Measurements from ENCODE around the gene MST1.

The MST1 gene

GRCh38 chr3:49673715-49674496 is 15.4 kb downstream of the MST1 start, which contains the start of gene APEH:
TSS of gene APEH (plus strand) at chr3:49674351. CDS start at chr3:49674402, 51 bp downstream.
- DNase-seq = no peak

- no peak for DNase-seq
These were observed 16.1 kb downstream of the MST1 start for GRCh38 chr3:49673121-49673714.

DNA sequence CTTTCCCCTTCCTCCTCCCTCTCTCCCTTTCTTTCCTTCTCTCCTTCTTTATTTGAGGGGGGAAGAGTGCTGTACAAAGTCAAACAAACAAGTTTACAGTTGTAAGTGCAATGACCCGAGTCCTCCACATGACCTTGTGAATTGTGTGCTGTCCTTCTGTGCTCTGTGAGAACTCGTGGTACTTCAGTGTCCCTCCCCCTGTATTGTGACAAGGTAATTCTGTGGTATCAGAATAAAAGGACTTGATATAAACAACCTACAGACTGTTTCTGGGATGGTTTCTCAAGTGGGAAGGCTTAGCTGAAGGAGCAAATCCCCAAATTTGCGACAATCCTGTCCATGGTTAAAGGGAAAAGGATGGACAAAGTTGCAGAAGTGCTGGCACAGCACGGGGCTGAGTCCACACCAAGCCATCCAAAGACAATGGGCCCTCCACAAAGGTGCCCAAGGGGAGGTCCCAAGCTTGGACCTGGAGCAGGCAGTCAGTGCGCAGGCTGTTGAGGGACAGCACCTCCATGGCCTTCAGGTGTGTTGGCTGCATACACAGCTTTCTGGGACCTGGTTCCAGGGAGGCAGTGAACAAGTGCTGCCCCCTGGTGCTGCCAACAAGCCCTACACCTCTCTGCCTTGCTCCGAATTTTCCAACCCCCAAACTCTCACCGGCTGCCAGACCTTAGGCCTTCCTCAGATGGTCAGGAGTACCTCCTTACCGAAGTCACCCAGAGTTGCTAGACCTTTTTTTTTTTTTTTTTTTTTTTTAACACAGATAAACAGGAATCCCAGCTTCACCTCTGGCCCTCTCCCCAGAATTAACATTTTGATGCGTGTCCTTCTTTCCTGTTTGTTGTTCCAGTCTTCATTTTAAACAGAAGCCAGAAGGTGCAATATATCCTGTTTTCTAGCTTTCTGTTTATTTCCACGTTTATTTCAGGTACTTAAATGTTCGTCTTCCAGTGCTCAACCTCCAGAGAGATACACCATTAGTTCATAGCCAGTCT is 17.7 kb downstream of the MST1 start:
- no peak for DNase-seq

DNA sequence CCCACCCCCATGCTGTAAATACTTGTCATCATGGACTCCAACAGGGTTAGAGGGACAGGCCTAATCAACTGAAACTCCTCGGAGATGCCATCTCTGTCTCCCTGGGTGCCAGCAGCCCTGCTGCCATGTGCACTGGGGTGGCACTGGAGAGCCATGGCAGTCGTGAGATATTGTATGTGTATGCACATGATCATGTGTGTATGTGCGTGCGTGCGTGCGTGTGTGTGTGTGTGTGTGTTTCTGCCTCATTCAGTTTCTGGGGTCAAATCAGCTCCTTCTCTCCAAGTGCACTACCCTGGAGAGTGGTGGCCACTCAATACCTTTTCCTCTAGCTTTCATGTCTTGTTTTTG is 18.4 kb downstream of the MST1 start:
- no peak for DNase-seq

GRCh38 chr3:49669352-49669751 is 19.9 kb downstream of the MST1 start:
- DNase-seq = no peak

DNA sequence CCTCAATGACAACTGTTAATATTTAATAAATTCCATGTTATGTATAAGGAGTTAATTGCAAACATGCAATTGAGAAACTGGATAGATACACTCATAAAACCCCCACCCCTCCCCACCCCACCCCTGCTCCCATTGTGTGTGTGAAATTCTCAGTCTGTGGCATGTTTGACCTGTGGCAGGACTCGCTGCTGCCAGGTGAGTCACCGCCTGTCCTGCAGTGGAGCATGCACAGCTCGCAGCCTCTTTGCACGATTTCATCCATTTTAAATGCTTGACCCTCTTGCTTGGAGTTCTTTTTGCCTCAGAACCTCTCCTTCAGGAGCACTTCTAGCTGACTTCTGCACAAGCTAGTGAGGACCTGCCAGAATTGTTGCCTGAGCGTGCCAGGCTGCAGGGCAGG is 20.4 kb downstream of the MST1 start:
- no peak for DNase-seq

DNA sequence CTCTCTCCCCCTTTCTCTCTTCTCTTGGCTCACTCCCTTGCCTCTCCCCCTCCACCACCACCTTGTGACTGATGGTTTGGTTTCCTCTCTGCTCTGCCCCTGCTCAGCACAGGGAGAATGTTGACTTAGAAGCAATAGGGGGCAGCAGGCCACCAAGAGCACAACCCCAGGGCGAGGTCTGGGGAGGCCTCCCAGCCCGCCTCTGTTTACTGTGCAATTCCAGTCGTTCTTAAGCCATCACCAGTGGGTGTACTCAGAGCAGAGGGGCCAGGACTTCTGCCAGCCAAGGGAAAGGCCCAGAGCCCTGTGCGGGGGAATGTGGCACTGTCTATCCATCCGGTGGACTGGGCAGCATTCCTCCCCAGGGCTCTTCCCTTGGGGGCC is 20.9 kb downstream of the MST1 start:
- no peak for DNase-seq

GRCh38 chr3:49667701-49668413 is 21.4 kb downstream of the MST1 start:
- no peak for DNase-seq

DNA sequence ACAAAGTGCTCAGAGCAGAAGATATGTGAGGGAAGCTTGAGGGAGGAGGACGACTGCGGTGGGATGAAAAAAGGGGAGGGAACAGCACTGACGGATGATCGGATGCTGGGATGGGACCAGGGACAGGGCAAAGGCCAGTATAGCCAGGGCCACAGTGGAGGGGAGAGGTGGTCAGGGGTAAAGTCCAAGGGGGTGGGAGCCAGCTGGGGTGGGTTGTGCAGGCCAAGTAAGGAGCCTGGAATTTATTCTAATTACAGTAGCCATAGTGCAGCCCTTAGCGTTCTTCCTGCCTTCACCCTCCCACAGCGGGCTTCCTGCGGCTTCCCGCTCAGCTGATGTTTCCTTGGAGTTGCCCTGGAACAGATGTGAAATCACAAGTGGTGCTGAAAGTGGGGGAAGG is 22.7 kb downstream of the MST1 start:
- DNase-seq = no peak

DNA sequence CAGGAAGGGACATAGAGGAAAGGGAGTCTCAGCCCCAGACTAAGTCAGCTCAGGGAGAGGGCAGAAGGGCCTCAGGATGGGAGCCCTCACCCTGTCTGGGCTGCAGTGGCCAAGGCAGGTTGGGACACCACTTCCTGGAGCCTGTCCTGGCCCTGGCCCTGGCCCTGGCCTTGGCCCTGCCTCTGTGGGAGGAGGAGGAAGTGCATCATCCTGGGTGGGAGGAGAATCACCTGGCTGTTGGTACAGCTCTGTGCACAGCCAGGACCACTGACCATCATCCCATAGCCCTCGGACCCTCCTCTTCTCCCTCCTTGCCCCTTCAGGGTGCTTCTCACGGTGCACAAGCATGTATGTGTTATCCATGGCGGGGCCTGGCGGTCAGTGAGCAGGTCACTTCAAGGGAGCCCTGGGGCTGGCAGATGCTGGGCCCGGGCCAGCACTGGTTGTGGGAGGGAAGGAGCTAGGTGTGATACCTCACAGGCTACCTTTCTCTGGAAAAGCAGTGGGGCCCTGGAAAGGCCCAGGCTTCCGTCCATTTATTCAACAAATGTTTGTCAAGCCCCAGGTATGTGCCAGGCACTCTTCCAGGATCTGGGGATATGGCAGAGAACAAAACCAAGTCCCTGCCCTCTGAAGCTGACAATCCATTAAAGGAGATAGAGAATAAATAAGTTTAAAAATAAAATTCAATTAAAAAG is 23.3 kb downstream of the MST1 start:
- no peak for DNase-seq

DNA sequence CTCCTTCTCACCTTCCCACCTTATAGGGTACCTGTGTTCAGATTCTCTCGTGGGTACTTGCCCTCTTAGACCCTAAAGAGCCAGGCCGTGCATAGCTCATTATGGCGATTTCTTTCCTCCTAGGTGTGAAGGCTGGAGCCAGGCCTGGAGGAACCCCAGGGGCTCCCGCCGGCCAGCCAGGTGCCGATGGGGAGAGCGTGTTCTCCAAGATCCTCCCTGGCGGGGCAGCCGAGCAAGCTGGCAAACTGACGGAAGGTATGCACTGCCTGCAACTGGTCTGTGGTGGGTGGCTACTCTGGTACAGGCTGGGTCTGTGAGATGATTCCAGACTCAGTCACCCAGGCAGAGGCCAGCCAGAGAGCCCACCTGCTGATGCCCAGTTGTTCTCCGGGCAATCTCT is 25.0 kb downstream of the MST1 start:
- no peak for DNase-seq

- no peak for DNase-seq
These were observed 25.4 kb downstream of the MST1 start for GRCh38 chr3:49663831-49664230.

- no peak for DNase-seq
These were observed 26.4 kb downstream of the MST1 start for GRCh38 chr3:49662720-49663413.

DNA sequence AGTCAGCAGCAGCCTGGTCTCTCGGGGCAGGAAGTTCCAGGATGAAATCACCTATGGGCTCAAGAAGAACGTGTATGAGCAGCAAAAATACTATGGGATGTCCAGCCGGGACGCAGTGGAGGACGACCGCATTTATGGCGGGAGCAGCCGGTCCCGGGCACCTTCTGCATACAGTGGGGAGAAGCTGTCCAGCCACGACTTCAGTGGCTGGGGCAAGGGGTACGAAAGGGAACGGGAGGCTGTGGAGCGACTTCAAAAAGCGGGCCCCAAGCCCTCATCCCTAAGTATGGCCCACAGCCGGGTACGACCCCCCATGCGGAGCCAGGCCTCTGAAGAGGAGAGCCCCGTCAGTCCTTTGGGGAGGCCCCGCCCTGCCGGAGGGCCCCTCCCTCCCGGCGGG is 27.3 kb downstream of the MST1 start:
- no peak for DNase-seq

DNA sequence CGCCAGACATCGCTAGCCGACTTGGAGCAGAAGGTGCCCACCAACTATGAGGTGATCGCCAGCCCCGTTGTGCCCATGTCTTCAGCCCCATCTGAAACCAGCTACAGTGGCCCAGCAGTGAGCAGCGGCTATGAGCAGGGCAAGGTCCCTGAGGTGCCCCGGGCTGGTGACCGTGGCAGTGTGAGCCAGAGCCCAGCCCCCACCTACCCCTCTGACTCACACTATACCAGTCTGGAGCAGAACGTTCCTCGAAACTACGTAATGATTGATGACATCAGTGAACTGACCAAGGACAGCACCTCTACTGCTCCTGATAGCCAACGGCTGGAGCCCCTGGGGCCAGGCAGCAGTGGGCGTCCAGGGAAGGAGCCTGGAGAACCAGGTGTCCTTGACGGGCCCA is 28.0 kb downstream of the MST1 start:
- no peak for DNase-seq

DNA sequence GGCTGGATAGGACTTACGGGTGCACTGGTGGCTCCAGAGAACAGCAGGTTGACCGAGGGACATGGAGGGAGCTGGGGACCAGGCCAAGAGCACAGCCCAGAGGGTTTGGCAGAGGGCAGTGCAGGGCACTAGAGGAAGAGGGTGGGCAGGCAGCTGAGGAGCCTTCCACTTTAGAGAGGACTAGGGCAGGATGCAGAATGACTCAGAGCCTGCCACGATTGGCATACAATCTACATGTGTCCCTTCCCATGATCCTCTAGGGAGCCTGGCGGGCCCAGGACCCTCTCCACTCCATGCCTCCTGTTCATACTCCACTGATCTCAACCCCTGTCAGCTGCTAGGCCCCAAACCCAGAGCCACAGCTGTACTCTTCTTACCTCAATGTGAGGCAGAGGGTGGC is 29.5 kb downstream of the MST1 start:
- no peak for DNase-seq

- no peak for DNase-seq
These were observed 30.6 kb downstream of the MST1 start for GRCh38 chr3:49658711-49659110.

GRCh38 chr3:49657208-49657915 is 31.9 kb downstream of the MST1 start:
- DNase-seq = no peak

DNA sequence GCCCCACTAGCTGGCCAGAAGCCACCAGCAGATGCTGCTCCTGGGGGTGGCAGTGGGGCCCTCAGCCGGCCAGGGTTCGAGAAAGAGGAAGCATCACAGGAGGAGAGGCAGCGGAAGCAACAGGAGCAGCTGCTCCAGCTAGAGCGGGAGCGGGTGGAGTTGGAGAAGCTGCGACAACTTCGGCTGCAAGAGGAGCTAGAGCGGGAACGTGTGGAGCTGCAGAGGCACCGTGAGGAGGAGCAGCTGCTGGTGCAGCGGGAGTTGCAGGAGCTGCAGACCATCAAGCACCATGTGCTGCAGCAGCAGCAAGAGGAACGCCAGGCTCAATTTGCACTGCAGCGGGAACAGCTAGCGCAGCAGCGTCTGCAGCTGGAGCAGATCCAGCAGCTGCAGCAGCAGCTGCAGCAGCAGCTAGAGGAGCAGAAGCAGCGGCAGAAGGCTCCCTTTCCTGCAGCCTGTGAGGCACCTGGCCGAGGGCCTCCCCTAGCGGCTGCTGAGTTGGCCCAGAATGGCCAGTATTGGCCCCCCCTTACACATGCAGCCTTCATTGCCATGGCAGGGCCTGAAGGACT is 32.6 kb downstream of the MST1 start:
- no peak for DNase-seq

DNA sequence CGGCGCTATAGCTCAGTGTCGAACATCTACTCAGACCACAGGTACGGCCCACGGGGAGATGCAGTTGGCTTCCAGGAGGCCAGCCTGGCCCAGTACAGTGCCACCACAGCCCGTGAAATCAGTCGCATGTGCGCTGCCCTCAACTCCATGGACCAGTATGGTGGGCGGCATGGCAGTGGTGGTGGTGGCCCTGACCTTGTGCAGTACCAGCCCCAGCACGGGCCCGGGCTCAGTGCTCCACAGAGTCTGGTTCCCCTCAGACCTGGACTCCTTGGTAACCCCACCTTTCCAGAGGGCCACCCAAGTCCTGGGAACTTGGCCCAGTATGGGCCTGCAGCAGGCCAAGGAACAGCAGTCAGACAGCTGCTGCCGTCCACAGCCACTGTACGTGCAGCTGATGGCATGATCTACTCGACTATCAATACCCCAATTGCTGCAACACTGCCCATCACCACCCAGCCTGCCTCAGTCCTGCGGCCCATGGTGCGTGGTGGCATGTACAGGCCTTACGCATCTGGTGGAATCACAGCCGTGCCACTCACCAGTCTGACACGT is 33.5 kb downstream of the MST1 start:
- no peak for DNase-seq

All from NCI-H2029 (cell line).